Astrocyte of the cerebellum (primary cell): ENCODE data around the gene SSH3.

Source experiments
- DNase-seq: peaks from one replicate; pipeline ENCODE4 v3.0.0-alpha.2; 2011; ENCODE audit warnings: low read depth
- H3K4me3 ChIP-seq: 2 replicates; pipeline ENCODE4 v1.5.1; 2011; ENCODE audit warnings: mild to moderate bottlenecking, low read depth, low read length, moderate library complexity
- CTCF ChIP-seq: IDR thresholded peaks from 2 replicates; pipeline ENCODE4 v1.5.1; 2012; ENCODE audit warnings: low read length, low read depth, moderate library complexity, mild to moderate bottlenecking; ENCODE audit errors: missing control alignments
- in situ Hi-C: cut with HindIII; loops from 2 replicates; pipeline ENCODE4 v1.10.0; 2017; ENCODE audit warnings: low sequenced_read_pairs

Gene SSH3

GRCh38 chr11:67302571-67303131, 679 bp upstream of the SSH3 start:
- in situ Hi-C loops, result no loop called here
- TF ChIP-seq CTCF, result no peak
- peak; percentile 19 for DNase-seq
- peak overlapping the region; percentile 77 for H3K4me3 ChIP-seq

DNA sequence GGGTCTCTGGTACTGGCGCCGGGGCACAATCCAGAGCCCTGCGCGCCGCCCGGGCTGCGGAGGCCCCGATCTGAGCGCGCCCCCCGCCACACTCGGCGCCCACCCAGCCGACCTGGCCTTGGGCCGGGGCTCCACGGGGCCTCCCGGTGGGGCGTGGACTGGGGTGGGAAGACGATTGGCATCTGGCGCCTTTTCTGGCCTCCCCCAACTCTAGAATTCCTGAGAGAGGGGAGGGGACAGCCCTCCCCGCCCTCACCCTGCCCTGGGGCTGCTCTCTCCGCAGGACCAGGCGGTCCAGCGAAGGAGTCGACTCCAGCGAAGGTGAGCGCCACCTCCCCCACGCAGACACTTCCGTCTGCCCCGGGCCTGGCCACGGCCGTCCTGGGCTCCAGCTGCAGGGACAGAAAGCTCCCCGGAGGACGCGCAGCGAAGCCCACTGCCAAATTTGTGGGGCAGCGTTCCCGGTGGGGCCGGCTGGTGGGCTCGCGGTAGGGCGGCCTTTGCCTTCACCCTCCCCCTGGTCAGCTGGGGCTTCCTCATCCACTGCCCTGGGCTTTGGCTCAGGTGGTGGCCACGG, 593 bp downstream of the SSH3 start:
- in situ Hi-C loops, result no loop called here
- DNase-seq, result no peak
- peak overlapping the region; percentile 77 for H3K4me3 ChIP-seq
- TF ChIP-seq CTCF, result no peak

DNA sequence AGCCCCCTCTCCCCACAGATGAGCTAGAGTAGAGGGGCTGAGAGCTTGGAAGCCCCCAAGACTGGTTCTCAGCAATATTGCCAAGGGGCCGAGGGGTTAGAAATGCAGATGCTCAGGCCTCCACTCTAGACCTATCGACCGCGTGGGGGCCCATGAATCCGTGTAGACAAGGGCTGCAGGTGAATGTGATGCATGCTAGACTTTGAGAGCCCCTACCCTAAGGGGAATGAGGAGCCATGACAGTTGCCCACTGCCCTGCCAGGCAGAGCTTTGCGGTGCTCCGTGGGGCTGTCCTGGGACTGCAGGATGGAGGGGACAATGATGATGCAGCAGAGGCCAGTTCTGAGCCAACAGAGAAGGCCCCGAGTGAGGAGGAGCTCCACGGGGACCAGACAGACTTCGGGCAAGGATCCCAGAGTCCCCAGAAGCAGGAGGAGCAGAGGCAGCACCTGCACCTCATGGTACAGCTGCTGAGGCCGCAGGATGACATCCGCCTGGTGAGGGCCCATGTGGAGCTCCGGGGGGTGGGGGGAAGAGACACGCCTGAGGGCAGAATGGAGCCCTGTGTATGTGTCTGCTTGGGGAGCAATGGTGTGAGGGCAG, 1.3 kb downstream of the SSH3 start:
- TF ChIP-seq CTCF, result no peak
- peak overlapping the region; percentile 77 for H3K4me3 ChIP-seq
- in situ Hi-C loops, result no loop called here
- DNase-seq, result no peak

- in situ Hi-C loops, result no loop called here
- DNase-seq, result no peak
- no peak for TF ChIP-seq CTCF
- H3K4me3 ChIP-seq, result no peak overlapping the region
These were observed 3.6 kb downstream of the SSH3 start for GRCh38 chr11:67306769-67307544.

GRCh38 chr11:67307545-67308001, 4.2 kb downstream of the SSH3 start:
- in situ Hi-C loops, result no loop called here
- DNase-seq, result no peak
- no peak overlapping the region for H3K4me3 ChIP-seq

More at GRCh38 chr11:67307545-67308001, 4.2 kb downstream of the SSH3 start:
- no peak for TF ChIP-seq CTCF
